Measurements from ENCODE around the gene TXNDC8. TPM values are rescaled to one million over a fixed set of nuclear protein-coding genes. Genes with fewer than 3 reads are reported as not detected.

TXNDC8 gene
- total RNA-seq (not detected in 2 replicates), polyA plus RNA-seq (not detected in 2 replicates)

DNA sequence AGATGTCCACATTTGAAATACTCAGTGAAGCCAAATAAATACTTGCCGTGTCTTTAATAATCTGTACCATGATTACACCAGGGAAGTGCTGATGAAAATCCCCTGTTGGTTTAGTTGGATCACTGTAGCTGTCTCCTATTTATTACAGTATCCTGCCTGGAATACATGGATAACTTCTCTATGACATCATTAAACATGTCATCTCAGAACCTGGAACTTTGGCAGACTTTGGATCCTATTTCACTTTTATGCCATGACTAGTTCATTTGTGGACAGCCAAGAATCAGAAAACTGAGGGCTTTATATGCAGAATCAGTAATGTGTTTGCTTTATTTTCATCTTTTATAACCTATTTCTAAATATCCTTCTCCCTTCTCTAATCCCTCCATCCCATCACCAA is at the start of gene TXNDC8:
Gene TXNDC8 (minus strand): TSS at position 137 of the 400 bp plus-strand sequence.
- TF ChIP-seq, protein P1, sequence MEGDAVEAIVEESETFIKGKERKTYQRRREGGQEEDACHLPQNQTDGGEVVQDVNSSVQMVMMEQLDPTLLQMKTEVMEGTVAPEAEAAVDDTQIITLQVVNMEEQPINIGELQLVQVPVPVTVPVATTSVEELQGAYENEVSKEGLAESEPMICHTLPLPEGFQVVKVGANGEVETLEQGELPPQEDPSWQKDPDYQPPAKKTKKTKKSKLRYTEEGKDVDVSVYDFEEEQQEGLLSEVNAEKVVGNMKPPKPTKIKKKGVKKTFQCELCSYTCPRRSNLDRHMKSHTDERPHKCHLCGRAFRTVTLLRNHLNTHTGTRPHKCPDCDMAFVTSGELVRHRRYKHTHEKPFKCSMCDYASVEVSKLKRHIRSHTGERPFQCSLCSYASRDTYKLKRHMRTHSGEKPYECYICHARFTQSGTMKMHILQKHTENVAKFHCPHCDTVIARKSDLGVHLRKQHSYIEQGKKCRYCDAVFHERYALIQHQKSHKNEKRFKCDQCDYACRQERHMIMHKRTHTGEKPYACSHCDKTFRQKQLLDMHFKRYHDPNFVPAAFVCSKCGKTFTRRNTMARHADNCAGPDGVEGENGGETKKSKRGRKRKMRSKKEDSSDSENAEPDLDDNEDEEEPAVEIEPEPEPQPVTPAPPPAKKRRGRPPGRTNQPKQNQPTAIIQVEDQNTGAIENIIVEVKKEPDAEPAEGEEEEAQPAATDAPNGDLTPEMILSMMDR (IDR thresholded peaks at IDR 0.05; ENCODE audit: low read depth, low read length) = no peak
- H3K9me3 ChIP-seq (ENCODE audit: low read depth) = no peaks in the 10 kb centered on the region
- H3K4me1 ChIP-seq (ENCODE audit: low read depth) = no peaks in the 10 kb centered on the region
- H3K27ac ChIP-seq = no peak within 1 kb of the TSS
- peak in 1 of 2 donors; percentile 41 for DNase-seq (ENCODE audit: low read depth in 1 of 2, low spot score in 1 of 2)
- H3K27me3 ChIP-seq = no peaks in the 10 kb centered on the region
- H3K4me3 ChIP-seq = no peak within 1 kb of the TSS
- H3K36me3 ChIP-seq = no peaks in the 10 kb centered on the region

DNA sequence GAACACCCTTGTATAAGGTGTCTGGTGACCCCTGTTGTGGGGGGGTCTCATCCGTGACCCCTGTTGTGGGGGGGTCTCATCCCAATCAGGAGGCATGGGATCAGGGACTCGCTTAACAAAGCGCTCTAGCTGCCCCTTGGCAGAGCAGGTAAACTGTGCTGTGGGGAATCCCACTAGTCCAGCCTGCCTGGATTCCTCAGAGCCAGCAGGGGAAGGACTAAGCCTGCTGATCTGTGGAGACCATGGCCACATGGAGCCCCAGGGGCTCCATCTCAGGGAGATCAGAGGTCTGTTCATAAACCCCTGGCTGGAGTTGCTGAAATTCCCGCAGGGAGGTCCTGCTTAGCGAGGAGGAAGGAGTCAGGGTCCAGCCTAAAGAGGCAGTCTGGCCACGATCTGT is 45.8 kb upstream of the TXNDC8 start:
- TF ChIP-seq, protein P1 (IDR thresholded peaks at IDR 0.05; ENCODE audit: low read depth, low read length) = no peak
- Histone ChIP-seq H3K27me3 (no peaks in the 10 kb centered on the region), H3K9me3 (ENCODE audit: low read depth) (no peaks in the 10 kb centered on the region), H3K4me3 (no peak overlapping the region), H3K4me1 (ENCODE audit: low read depth) (no peaks in the 10 kb centered on the region), H3K27ac (no peak overlapping the region), H3K36me3 (no peaks in the 10 kb centered on the region)
- no peak for DNase-seq (ENCODE audit: low read depth in 1 of 2, low spot score in 1 of 2)

GRCh38 chr9:110382731-110383130 is 45.1 kb upstream of the TXNDC8 start:
- DNase-seq (ENCODE audit: low read depth in 1 of 2, low spot score in 1 of 2) = no peak
- Histone ChIP-seq H3K4me1 (ENCODE audit: low read depth) (no peaks in the 10 kb centered on the region), H3K4me3 (no peak overlapping the region), H3K9me3 (ENCODE audit: low read depth) (no peaks in the 10 kb centered on the region), H3K27me3 (no peaks in the 10 kb centered on the region), H3K27ac (no peak overlapping the region), H3K36me3 (no peaks in the 10 kb centered on the region)
- TF ChIP-seq, protein P1 (IDR thresholded peaks at IDR 0.05; ENCODE audit: low read depth, low read length) = no peak

- DNase-seq (ENCODE audit: low read depth in 1 of 2, low spot score in 1 of 2) = peak; percentile 15 to 38
- Histone ChIP-seq H3K4me3 (no peak overlapping the region), H3K4me1 (ENCODE audit: low read depth) (peaks cover 18% of the 10 kb centered on the region), H3K27ac (no peak overlapping the region), H3K36me3 (no peaks in the 10 kb centered on the region), H3K27me3 (peaks cover 4% of the 10 kb centered on the region), H3K9me3 (ENCODE audit: low read depth) (no peaks in the 10 kb centered on the region)
- TF ChIP-seq, protein P1 (IDR thresholded peaks at IDR 0.05; ENCODE audit: low read depth, low read length) = no peak
Measured at GRCh38 chr9:110371411-110372007, 33.8 kb upstream of the TXNDC8 start.

- DNase-seq (ENCODE audit: low read depth in 1 of 2, low spot score in 1 of 2) = peak in 1 of 2 donors; percentile 6
- Histone ChIP-seq H3K4me1 (ENCODE audit: low read depth) (peaks cover 18% of the 10 kb centered on the region), H3K27me3 (peaks cover 4% of the 10 kb centered on the region), H3K36me3 (no peaks in the 10 kb centered on the region), H3K9me3 (ENCODE audit: low read depth) (no peaks in the 10 kb centered on the region), H3K27ac (no peak overlapping the region), H3K4me3 (no peak overlapping the region)
- TF ChIP-seq, protein P1 (IDR thresholded peaks at IDR 0.05; ENCODE audit: low read depth, low read length) = no peak
Measured at GRCh38 chr9:110370315-110370714, 32.7 kb upstream of the TXNDC8 start.

Data from cardiac muscle cell (in vitro differentiated cells and primary cell).